Karpas-422 (cell line): ENCODE measurements around the gene ZNF200. TPM values are rescaled to one million over a fixed set of nuclear protein-coding genes. Genes with fewer than 3 reads are reported as not detected.
"Not testable (repeated sequence)": the region's sequence is repeated elsewhere in the genome, so short reads cannot be mapped to it uniquely, and the experiment has no call there.

Experiments used
- DNase-seq: peaks from one replicate; pipeline ENCODE4 v3.0.0-alpha.2; 2015
- H2AFZ ChIP-seq: fragments of 200-600 bp; sonication (generic); 2 replicates; pipeline ENCODE4 v1.6.1; 2014; ENCODE audit warnings: antibody characterized with exemption, low read length, mixed read lengths
- H3K27ac ChIP-seq: fragments of 200-600 bp; sonication (generic); 2 replicates; pipeline ENCODE4 v1.5.1; 2014; ENCODE audit warnings: mild to moderate bottlenecking, low read length, moderate library complexity
- H3K27me3 ChIP-seq: fragments of 200-600 bp; sonication (generic); 2 replicates; pipeline ENCODE4 v1.6.1; 2014; ENCODE audit warnings: low read length, mixed read lengths
- H3K36me3 ChIP-seq: fragments of 200-600 bp; sonication (generic); 2 replicates; pipeline ENCODE4 v1.6.1; 2014; ENCODE audit warnings: low read length, mixed read lengths; ENCODE audit not compliant: insufficient read depth
- H3K4me1 ChIP-seq: fragments of 200-600 bp; sonication (generic); 2 replicates; pipeline ENCODE4 v1.6.1; 2014; ENCODE audit warnings: mild to moderate bottlenecking, low read length, mixed read lengths
- H3K4me2 ChIP-seq: fragments of 200-600 bp; sonication (generic); 2 replicates; pipeline ENCODE4 v1.6.1; 2014; ENCODE audit warnings: low read length, low read depth, mild to moderate bottlenecking; ENCODE audit not compliant: poor library complexity, severe bottlenecking
- H3K4me3 ChIP-seq: fragments of 200-600 bp; sonication (generic); 2 replicates; pipeline ENCODE4 v1.5.1; 2014; ENCODE audit warnings: mild to moderate bottlenecking, antibody characterized with exemption, low read length, mixed read lengths
- H3K79me2 ChIP-seq: fragments of 200-600 bp; sonication (generic); 2 replicates; pipeline ENCODE4 v1.6.1; 2014; ENCODE audit warnings: mild to moderate bottlenecking, low read length, mixed read lengths
- H3K9ac ChIP-seq: fragments of 200-600 bp; sonication (generic); 2 replicates; pipeline ENCODE4 v1.6.0; 2014; ENCODE audit warnings: low read length
- H3K9me2 ChIP-seq: fragments of 200-600 bp; sonication (generic), shearing (Covaris generic); replicated peaks from 2 replicates; pipeline ENCODE4 v1.6.0; 2014; ENCODE audit warnings: mild to moderate bottlenecking, low read length, moderate library complexity; ENCODE audit not compliant: insufficient read depth
- H3K9me3 ChIP-seq: fragments of 300-700, 200-600 bp; sonication (generic); 2 replicates; pipeline ENCODE4 v1.6.1; 2014; ENCODE audit warnings: low read length, mixed read lengths
- H4K20me1 ChIP-seq: fragments of 200-600 bp; sonication (generic); 2 replicates; pipeline ENCODE4 v1.6.1; 2014; ENCODE audit warnings: mild to moderate bottlenecking, antibody characterized with exemption, low read length, low read depth; ENCODE audit not compliant: insufficient read depth
- total RNA-seq: library from RNA; depleted of rRNA; stranded (reverse); fragments of >200 nt; shearing (Covaris generic); gene quantifications from 2 replicates; pipeline ENCODE4 v1.2.3, GENCODE V29; 2014; ENCODE audit warnings: low replicate concordance

ZNF200 gene
- total RNA-seq, 1 experiment from 2014 or later = 12.1 TPM

DNA sequence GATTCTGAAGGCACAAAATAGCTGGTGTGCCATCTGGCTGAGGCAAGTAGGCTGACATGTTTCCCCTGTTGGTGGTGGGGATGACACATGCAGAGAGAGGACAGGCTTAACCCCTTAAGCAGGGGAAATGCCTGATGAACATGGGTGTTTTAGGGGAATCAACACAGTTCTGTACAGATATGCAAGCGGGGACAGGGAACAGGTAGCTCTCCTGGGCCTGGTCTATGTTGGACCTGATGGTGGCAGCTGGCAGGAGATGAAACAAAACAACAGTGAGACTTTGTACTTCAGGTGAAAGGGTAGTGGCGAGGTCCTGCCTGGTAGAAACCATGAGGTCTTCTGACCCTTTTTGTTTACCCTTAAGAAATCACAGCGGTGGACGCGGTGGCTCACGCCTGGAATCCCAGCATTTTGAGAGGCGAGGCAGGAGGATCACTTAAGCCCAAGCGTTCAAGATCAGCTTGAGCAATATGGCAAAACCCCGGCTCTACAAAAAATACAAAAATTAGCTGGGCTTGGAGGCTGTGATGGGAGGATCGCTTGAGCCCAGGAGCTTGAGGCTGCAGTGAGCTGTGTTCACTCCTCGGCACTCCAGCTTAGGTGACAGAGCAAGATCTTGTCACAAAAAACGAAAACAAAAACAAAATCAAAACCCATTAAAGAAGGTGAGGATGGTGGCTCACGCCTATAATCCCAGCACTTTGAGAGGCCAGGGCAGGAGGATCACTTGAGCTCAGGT is 36.5 kb downstream of the ZNF200 start:
- no peaks in the 10 kb centered on the region for H4K20me1 ChIP-seq
- H3K27me3 ChIP-seq = no peaks in the 10 kb centered on the region
- DNase-seq = no peak
- no peaks in the 10 kb centered on the region for H3K9me3 ChIP-seq
- no peak overlapping the region for H3K4me3 ChIP-seq
- no peak overlapping the region for H3K4me2 ChIP-seq
- no peaks in the 10 kb centered on the region for H3K9me2 ChIP-seq
- H3K79me2 ChIP-seq = no peaks in the 10 kb centered on the region
- H3K9ac ChIP-seq = no peak overlapping the region
- H3K36me3 ChIP-seq = no peaks in the 10 kb centered on the region
- H3K27ac ChIP-seq = no peak overlapping the region
- no peak overlapping the region for H2AFZ ChIP-seq
- H3K4me1 ChIP-seq = no peaks in the 10 kb centered on the region

DNA sequence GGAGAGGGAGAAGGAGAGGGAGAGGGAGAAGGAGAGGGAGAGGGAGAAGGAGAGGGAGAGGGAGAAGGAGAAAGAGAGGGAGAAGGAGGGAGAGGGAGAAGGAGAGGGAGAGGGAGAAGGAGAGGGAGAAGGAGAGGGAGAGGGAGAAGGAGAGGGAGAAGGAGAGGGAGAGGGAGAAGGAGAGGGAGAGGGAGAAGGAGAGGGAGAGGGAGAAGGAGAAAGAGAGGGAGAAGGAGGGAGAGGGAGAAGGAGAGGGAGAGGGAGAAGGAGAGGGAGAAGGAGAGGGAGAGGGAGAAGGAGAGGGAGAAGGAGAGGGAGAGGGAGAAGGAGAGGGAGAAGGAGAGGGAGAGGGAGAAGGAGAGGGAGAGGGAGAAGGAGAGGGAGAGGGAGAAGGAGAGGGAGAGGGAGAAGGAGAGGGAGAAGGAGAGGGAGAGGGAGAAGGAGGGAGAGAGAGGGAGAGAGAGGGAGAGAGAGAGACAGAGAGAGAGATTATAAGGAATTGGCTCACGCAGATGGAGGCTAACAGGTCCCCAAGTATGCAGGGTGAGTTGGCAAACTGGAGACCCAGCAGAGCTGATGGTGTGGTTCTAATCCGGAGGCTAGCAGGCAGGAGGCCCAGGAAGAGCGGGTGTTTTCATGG is 37.1 kb downstream of the ZNF200 start:
- not testable (repeated sequence) for H3K27ac ChIP-seq, H3K4me2 ChIP-seq, H3K36me3 ChIP-seq, H4K20me1 ChIP-seq, H3K27me3 ChIP-seq, H3K9ac ChIP-seq, H3K9me3 ChIP-seq, H3K4me3 ChIP-seq, H2AFZ ChIP-seq, DNase-seq, H3K79me2 ChIP-seq, H3K9me2 ChIP-seq, H3K4me1 ChIP-seq

DNA sequence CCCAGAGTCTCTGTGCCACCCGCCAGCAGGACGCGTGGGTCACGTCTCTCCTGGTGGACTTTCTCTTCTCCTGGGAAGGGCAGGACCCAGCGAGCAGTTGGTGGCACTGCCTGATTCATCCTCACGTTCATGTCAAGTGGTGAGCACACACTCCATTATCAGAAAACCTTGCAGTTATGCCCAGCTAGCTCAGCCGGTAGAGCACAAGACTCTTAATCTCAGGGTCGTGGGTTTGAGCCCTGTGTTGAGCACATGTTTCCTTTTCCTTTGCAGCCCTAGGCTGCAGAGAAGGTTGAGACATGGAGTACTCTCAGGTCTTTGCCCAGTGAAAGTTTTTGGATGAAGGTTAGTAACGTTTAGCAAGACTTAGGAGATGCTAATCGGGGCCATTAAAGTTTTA is 39.0 kb downstream of the ZNF200 start:
- Histone ChIP-seq H2AFZ (no peak overlapping the region), H3K9me2 (no peaks in the 10 kb centered on the region), H3K4me1 (no peaks in the 10 kb centered on the region), H3K4me3 (no peak overlapping the region), H3K4me2 (no peak overlapping the region), H3K9me3 (no peaks in the 10 kb centered on the region), H3K36me3 (no peaks in the 10 kb centered on the region), H3K79me2 (no peaks in the 10 kb centered on the region), H3K9ac (no peak overlapping the region), H3K27me3 (no peaks in the 10 kb centered on the region), H4K20me1 (no peaks in the 10 kb centered on the region), H3K27ac (no peak overlapping the region)
- DNase-seq = no peak

DNA sequence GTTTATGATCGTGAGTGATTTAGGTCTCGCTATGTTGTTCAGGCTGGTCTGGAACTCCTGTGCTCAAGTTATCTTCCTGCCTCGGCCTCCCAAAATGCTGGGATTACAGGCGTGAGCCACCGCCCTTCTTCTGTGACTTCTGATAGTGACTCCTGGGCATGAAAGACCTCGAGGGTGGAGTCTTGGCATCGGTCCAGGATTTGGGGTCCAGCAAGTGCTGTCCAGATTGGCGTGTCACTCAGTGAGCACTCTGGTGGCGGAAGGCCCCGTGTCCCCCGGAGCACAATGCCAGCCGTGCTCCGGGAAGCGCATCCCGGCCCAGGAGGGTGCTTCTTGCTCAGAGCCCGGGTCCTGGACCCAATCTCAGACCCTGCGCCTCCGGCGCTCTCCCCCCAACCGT is 40.2 kb downstream of the ZNF200 start:
- no peak overlapping the region for H3K9ac ChIP-seq
- H4K20me1 ChIP-seq = no peaks in the 10 kb centered on the region
- H3K4me3 ChIP-seq = no peak overlapping the region
- H3K9me3 ChIP-seq = no peaks in the 10 kb centered on the region
- no peaks in the 10 kb centered on the region for H3K79me2 ChIP-seq
- no peak overlapping the region for H2AFZ ChIP-seq
- no peaks in the 10 kb centered on the region for H3K27me3 ChIP-seq
- DNase-seq = no peak
- no peak overlapping the region for H3K4me2 ChIP-seq
- H3K4me1 ChIP-seq = no peaks in the 10 kb centered on the region
- no peaks in the 10 kb centered on the region for H3K36me3 ChIP-seq
- H3K9me2 ChIP-seq = no peaks in the 10 kb centered on the region
- H3K27ac ChIP-seq = no peak overlapping the region

DNA sequence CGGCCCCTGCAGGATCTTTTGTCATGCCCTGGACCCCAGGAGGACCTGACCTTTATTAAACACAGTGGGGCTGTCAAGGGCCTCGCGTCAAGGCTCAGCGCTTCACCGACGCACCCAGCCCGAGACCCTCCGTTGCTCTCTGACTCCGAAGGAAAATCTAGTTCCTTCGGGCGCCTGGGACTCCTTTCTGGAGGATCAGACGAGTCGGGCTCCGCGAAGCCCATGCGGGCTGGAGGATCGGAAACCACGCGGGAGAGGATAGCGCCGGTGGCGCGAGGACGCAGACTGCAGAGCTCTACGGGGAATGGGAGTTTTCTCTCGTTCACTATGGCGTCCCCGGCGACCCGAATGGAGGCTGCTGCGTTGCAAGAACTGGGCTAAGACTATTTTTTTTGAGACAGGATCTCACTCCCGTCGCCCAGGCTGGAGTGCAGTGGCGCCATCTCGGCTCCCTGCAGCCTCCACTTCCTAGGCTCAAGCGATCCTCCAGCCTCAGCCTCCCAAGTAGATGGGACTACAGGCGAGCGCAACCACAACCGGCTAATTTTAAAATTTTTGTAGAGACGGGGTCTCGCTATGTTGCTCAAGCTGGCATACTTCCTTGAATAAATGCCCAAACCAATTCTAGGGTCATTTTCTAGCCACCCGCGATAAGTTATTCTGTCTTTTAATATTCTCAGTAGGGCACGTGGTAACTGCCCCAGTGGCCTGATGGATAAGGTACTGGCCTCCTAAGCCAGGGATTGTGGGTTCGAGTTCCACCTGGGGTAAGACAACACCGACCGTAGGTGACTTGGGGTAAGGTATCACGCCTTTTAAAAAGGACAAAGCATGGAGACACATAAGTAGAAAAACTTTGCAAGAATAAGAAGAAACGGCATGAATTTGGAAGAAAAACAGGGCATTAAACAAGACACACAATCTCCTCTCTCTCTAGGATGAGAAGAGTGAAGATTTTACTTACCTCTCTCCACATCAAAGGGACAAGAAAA is 41.4 kb downstream of the ZNF200 start:
- no peaks in the 10 kb centered on the region for H4K20me1 ChIP-seq
- H3K9me3 ChIP-seq = no peaks in the 10 kb centered on the region
- H3K36me3 ChIP-seq = no peaks in the 10 kb centered on the region
- no peak overlapping the region for H3K4me2 ChIP-seq
- no peaks in the 10 kb centered on the region for H3K79me2 ChIP-seq
- no peaks in the 10 kb centered on the region for H3K9me2 ChIP-seq
- H3K9ac ChIP-seq = no peak overlapping the region
- no peaks in the 10 kb centered on the region for H3K4me1 ChIP-seq
- H3K27me3 ChIP-seq = no peaks in the 10 kb centered on the region
- DNase-seq = no peak
- no peak overlapping the region for H3K4me3 ChIP-seq
- H2AFZ ChIP-seq = no peak overlapping the region
- H3K27ac ChIP-seq = no peak overlapping the region

DNA sequence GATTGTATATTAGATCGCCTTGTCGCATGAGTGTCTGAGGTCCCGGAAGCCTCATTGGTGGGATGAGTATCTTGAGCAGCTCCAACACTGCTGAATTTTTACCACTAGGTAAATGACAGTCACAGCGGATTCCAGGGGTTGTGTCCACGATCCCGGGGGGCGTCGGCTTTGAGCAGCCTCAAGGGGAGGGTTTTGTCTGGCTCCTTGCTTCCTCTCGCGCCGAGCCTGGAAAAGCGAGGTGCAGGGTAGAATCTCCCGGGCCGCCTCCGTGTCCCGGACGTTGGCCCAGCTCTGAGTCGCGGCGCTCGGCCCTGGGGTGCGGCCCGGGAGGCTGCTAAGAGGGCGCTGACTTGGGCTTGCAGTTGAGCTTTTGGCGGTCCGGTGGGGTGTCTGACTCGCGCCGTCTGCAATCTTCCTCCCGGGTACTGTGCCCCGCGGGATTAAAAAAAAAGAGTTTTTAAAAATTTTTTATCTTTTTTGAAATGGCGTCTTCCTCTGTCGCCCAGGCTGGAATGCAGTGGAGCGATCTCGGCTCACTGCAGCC is 42.4 kb downstream of the ZNF200 start:
- H3K27ac ChIP-seq = no peak overlapping the region
- no peak overlapping the region for H3K4me3 ChIP-seq
- H2AFZ ChIP-seq = no peak overlapping the region
- H3K9ac ChIP-seq = no peak overlapping the region
- no peaks in the 10 kb centered on the region for H3K4me1 ChIP-seq
- no peaks in the 10 kb centered on the region for H4K20me1 ChIP-seq
- no peaks in the 10 kb centered on the region for H3K27me3 ChIP-seq
- no peaks in the 10 kb centered on the region for H3K36me3 ChIP-seq
- H3K9me2 ChIP-seq = no peaks in the 10 kb centered on the region
- no peak overlapping the region for H3K4me2 ChIP-seq
- H3K79me2 ChIP-seq = no peaks in the 10 kb centered on the region
- no peaks in the 10 kb centered on the region for H3K9me3 ChIP-seq
- no peak for DNase-seq

DNA sequence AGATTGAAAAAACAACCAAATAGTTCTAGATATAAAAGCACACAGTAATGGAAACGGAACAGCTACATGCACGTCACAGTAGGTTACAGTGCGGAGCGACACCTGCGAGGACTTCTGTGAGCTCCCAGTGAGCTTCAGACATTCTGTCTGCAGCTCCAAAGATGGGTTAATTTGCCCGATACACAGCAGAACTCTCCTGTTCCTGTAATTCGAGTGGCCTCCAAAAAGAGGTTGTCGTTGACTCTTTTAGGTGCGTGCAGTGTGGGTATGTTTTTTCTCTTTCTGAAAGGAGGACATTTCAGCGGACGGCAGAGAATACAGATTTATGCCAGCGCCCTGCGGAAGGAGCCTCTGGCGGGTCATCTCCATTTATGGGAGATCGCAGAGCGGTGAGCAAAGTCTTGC is 44.0 kb downstream of the ZNF200 start:
- Histone ChIP-seq H3K4me2 (no peak overlapping the region), H2AFZ (no peak overlapping the region), H4K20me1 (no peaks in the 10 kb centered on the region), H3K36me3 (no peaks in the 10 kb centered on the region), H3K9ac (no peak overlapping the region), H3K4me3 (no peak overlapping the region), H3K27me3 (no peaks in the 10 kb centered on the region), H3K4me1 (no peaks in the 10 kb centered on the region), H3K27ac (no peak overlapping the region), H3K79me2 (no peaks in the 10 kb centered on the region), H3K9me3 (no peaks in the 10 kb centered on the region), H3K9me2 (no peaks in the 10 kb centered on the region)
- no peak for DNase-seq

DNA sequence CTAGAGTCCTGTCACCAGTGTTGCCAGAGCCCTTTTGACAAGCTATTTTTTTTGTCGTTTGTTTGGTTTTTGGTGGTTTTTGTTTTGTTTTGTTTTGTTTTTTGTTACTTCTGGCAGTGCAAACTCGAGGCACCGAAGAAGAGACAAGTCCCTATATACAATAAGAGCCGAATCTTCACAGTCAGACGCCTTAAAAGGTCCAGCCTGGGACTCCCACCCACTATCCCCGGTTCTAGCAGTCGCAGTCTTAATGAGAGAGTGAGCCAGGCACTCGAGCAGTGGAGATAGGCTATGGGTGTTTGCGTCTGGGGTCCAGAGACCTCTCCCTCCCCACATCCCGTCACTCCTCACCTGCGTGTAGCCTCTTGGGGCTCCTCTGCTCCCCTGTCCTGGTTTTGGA is 45.1 kb downstream of the ZNF200 start:
- Histone ChIP-seq H3K79me2 (no peaks in the 10 kb centered on the region), H3K9me2 (no peaks in the 10 kb centered on the region), H3K9ac (no peak overlapping the region), H3K27ac (no peak overlapping the region), H3K27me3 (no peaks in the 10 kb centered on the region), H2AFZ (no peak overlapping the region), H3K4me1 (no peaks in the 10 kb centered on the region), H4K20me1 (no peaks in the 10 kb centered on the region), H3K4me2 (no peak overlapping the region), H3K9me3 (no peaks in the 10 kb centered on the region), H3K4me3 (no peak overlapping the region), H3K36me3 (no peaks in the 10 kb centered on the region)
- no peak for DNase-seq
